Left renal pelvis (tissue), 4 donors: ENCODE measurements around the gene DAGLA. TPM values are rescaled to one million over a fixed set of nuclear protein-coding genes. Genes with fewer than 3 reads are reported as not detected.
"Not testable (repeated sequence)": the region's sequence is repeated elsewhere in the genome, so short reads cannot be mapped to it uniquely, and the experiment has no call there.

Experiments used
- DNase-seq, 4 donors: peaks; one replicate each; pipeline ENCODE4 v3.0.0-alpha.2; 2013; ENCODE audit warnings: low read depth in 4 of 4, low spot score in 3 of 4
- polyA plus RNA-seq, 4 donors: library from polyadenylated mRNA; unstranded; fragments of 120-200 nt; gene quantifications; one replicate each; pipeline ENCODE4 v1.2.1, GENCODE V29; 2013; ENCODE audit not compliant: insufficient read length in 4 of 4

Gene DAGLA
- polyA plus RNA-seq = 1 to 10 TPM; 3.0 to 4.2 (median 3.3) TPM

- DNase-seq = peak in 1 of 4 donors; percentile 60
Observed at GRCh38 chr11:61679893-61680621, at the start of gene DAGLA. TSS of gene DAGLA (plus strand) at chr11:61680391. CDS start at chr11:61720156, 39,765 bp downstream.

GRCh38 chr11:61632096-61632495 is 48.1 kb upstream of the DAGLA start:
- DNase-seq = no peak

GRCh38 chr11:61635304-61635703 is 44.9 kb upstream of the DAGLA start:
- no peak for DNase-seq

- no peak for DNase-seq
Observed at GRCh38 chr11:61635787-61636186, 44.4 kb upstream of the DAGLA start.

GRCh38 chr11:61636676-61637075 is 43.5 kb upstream of the DAGLA start:
- no peak for DNase-seq

GRCh38 chr11:61637277-61637676 is 42.9 kb upstream of the DAGLA start:
- no peak for DNase-seq

- no peak for DNase-seq
Observed at GRCh38 chr11:61639816-61640443, 40.3 kb upstream of the DAGLA start.

- DNase-seq = no peak
Observed at GRCh38 chr11:61642162-61642561, 38.0 kb upstream of the DAGLA start.

GRCh38 chr11:61645179-61645868 is 34.9 kb upstream of the DAGLA start:
- DNase-seq = no peak

- no peak for DNase-seq
Observed at GRCh38 chr11:61647529-61647928, 32.7 kb upstream of the DAGLA start.

- no peak for DNase-seq
Observed at GRCh38 chr11:61650781-61651571, 29.2 kb upstream of the DAGLA start.

GRCh38 chr11:61652135-61652534 is 28.1 kb upstream of the DAGLA start:
- no peak for DNase-seq

- DNase-seq = no peak
Observed at GRCh38 chr11:61654397-61654829, 25.8 kb upstream of the DAGLA start.

- DNase-seq = not testable (repeated sequence)
Observed at GRCh38 chr11:61655266-61656159, 24.7 kb upstream of the DAGLA start.

GRCh38 chr11:61656347-61657077 is 23.7 kb upstream of the DAGLA start:
- DNase-seq = no peak

- DNase-seq = no peak
Observed at GRCh38 chr11:61657566-61658290, 22.5 kb upstream of the DAGLA start.

- DNase-seq = no peak
Observed at GRCh38 chr11:61659413-61660196, 20.6 kb upstream of the DAGLA start.

- DNase-seq = not testable (repeated sequence)
Observed at GRCh38 chr11:61660997-61661396, 19.2 kb upstream of the DAGLA start.
